HG03196 (cell line): Measurements from ENCODE around the gene SPTBN2.

Experiments used
- ATAC-seq: cut with Tn5 transposase; IDR thresholded peaks from one replicate; pipeline ENCODE4 v1.9.1; 2021; ENCODE audit not compliant: unreplicated experiment

The SPTBN2 gene

GRCh38 chr11:66728693-66729385 lies at the start of gene SPTBN2:
Gene SPTBN2 (minus strand): TSS chr11:66729216. CDS start chr11:66721240, 7,976 bp downstream.
- no peak for ATAC-seq

- ATAC-seq = no peak
Measured at GRCh38 chr11:66768818-66769217, 39.8 kb upstream of the SPTBN2 start.

GRCh38 chr11:66768088-66768521 lies 39.1 kb upstream of the SPTBN2 start:
- no peak for ATAC-seq

- ATAC-seq = no peak
Measured at GRCh38 chr11:66767666-66768065, 38.6 kb upstream of the SPTBN2 start.

GRCh38 chr11:66766681-66767080 lies 37.7 kb upstream of the SPTBN2 start:
- ATAC-seq = no peak

- no peak for ATAC-seq
Measured at GRCh38 chr11:66762088-66762487, 33.1 kb upstream of the SPTBN2 start.

- no peak for ATAC-seq
Measured at GRCh38 chr11:66752148-66752547, 23.1 kb upstream of the SPTBN2 start.

- no peak for ATAC-seq
Measured at GRCh38 chr11:66749091-66749490, 20.1 kb upstream of the SPTBN2 start.

GRCh38 chr11:66747480-66747879 lies 18.5 kb upstream of the SPTBN2 start:
- no peak for ATAC-seq

- peak; percentile 43 for ATAC-seq
Measured at GRCh38 chr11:66745356-66746235, 16.6 kb upstream of the SPTBN2 start.

GRCh38 chr11:66744485-66745355 lies 15.7 kb upstream of the SPTBN2 start:
- ATAC-seq = peak; percentile 74

- ATAC-seq = no peak
Measured at GRCh38 chr11:66743271-66743968, 14.4 kb upstream of the SPTBN2 start.

- no peak for ATAC-seq
Measured at GRCh38 chr11:66741153-66741552, 12.1 kb upstream of the SPTBN2 start.

- ATAC-seq = no peak
Measured at GRCh38 chr11:66739983-66740382, 11.0 kb upstream of the SPTBN2 start.

GRCh38 chr11:66734215-66734614 lies 5.2 kb upstream of the SPTBN2 start:
- ATAC-seq = no peak

- no peak for ATAC-seq
Measured at GRCh38 chr11:66729447-66729846, 431 bp upstream of the SPTBN2 start.

GRCh38 chr11:66728038-66728692 lies 851 bp downstream of the SPTBN2 start:
- no peak for ATAC-seq

GRCh38 chr11:66727282-66728037 lies 1.6 kb downstream of the SPTBN2 start:
- no peak for ATAC-seq

- no peak for ATAC-seq
Measured at GRCh38 chr11:66725647-66726046, 3.4 kb downstream of the SPTBN2 start.
